GM21528 (cell line): Measurements from ENCODE around the gene DENND1C.
"Not testable (repeated sequence)": the region's sequence is repeated elsewhere in the genome, so short reads cannot be mapped to it uniquely, and the experiment has no call there.

Experiments
- ATAC-seq: cut with Tn5 transposase; IDR thresholded peaks from one replicate; pipeline ENCODE4 v1.9.1; 2021; ENCODE audit warnings: mild to moderate bottlenecking, moderate library complexity; ENCODE audit not compliant: unreplicated experiment, low FRiP score

The DENND1C gene

DNA sequence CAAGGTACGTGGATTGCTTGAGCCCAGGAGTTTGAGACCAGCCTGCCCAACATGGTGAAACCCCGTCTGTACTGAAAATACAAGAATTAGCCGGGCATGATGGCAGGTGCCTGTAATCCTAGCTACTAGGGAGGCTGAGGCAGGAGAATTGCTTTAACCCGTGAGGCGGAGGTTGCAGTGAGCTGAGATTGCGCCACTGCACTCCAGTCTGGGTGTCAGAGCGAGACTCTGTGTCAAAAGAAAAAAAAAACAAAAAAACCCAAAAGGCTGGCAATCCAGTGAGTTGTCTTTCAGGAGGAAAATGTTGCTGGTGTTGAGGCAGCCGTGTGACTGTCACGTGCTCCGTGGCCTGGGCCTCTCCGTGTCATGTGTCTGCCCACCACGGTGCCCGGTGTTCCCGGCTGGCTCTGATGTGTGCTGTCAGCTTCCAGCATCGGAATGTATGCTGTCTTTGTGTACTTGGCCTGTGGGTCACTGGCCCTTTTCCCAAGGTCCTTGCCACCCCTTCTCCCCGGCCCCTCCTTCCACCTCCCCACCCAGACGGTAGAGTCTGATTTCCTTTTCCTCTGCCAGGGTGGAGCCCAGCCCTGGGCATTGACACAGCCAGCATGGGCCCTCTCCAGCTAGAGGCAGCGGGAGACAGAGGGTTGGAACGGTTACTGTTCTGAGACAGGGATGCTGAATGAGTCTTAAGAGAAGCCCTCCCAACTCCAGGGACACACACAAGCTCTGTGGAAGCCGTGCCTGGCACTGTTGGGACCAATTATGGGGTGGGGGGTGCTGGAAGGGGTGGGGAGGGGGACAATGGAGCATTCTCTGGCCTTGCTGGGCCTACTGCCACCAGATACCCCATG is 27.8 kb upstream of the DENND1C start:
- no peak for ATAC-seq

DNA sequence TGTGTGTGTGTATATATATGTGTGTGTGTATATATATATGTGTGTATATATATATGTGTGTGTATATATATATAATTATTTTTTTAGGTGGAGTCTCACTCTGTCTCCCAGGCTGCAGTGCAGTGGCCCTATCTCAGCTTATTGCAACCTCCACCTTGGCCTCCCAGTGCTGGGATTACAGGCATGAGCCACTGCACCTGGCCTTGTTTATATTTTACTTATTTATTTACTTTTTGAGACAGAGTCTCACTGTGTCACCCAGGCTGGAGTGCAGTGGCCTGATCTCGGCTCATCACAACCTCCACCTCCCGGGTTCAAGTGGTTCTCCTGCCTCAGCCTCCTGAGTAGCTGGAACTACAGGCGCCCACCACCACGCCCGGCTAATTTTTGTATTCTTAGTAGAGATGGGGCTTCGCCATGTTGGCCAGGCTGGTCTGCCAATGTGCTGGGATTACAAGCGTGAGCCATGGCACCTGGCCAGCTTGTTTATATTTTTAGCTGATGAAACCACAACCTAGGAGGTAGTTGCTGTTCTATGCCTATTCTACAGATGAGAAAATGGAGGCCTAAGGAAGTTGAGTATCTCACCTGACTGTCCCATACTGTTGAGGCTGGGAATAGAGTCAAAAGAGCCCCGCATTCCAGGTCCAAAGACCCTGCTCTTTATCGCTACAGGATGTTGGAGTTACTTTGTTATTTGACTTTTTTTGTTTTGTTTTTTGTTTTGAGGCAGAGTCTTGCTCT is 26.6 kb upstream of the DENND1C start:
- ATAC-seq, result not testable (repeated sequence)

DNA sequence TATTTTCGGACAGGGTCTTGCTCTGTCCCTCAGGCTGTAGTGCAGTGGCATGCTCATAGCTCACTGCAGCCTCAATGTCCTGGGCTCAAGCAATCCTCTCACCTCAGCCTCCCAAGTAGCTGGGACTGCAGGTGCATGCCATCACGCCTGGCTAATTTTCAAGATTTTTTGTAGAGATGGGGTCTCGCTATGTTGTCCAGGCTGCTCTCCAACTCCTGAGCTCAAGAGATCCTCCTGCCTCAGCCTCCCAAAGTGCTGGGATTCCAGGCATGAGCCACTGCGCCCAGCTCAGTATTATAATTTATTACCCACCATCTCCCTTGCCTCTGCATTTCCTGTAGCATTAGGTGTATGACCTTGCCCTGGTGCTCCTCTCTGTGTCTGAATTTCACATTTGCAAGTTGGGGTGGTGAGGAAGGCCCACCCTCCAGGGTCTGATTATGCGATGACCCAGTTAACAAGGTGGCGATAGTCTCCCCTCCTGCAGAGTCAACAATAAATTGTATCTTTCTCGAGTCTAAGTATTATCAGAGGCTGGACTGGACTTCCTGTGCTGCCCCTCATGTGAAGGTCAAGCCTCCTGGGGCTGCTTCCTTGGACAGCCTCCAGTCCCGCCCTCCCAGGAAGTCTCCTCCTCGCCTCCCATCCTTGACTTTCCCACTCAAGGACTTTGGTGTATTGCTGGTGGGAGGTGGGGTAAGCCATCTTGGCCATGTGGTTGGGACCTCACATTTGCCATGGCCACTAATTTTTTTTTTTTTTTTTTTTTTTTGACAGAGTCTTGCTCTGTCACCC is 22.0 kb upstream of the DENND1C start:
- ATAC-seq, result no peak

DNA sequence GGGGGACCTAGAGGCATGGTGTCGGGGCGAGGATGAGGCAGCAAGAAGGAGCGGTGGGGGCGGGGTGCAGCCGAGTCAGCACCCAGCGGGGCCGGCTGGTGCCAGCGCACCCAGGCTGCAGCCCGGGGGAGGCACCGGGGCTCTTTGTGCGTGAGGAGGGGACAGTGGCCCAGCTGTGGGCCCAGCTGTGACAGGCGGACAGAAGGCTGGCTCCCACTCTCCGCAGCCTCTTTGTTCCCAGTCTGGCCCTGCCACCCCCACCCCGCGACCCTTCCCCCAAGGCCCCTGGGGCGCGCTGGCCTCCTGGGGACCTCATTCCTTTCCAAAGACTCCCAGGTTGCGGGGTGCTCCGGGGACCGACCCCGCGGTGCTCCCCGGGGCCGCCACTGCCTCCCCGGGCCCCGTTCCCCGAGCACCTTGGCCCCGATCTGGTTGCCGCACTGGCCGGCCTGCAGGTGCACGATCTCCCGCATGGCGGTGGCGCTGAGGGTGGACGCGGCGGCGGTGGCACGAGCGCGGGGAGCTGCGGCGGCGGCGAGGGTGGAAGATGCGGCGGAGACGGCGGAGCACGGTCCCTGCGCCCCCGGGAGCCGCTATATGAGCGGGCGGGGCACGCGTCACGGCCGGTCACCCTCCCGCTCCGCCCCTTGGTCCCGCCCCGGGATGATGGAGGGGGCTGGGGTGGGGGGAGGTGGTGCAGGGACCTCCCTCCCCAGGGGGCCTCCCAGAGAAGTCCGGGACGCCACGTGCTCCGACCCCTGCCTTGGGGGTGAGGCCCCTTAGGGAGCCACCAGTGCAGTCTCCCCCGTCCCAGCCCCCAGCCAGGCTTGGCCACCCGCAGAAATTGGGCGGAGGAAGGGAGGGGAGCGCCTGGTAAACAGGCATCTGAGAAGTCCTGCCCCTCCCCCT is 20.4 kb upstream of the DENND1C start, which contains the start of gene TUBB4A:
Gene TUBB4A, minus strand, starts transcription at position 570 of the 909 bp plus-strand sequence. Its CDS starts 97 bp downstream, at position 473.
- ATAC-seq, result no peak

DNA sequence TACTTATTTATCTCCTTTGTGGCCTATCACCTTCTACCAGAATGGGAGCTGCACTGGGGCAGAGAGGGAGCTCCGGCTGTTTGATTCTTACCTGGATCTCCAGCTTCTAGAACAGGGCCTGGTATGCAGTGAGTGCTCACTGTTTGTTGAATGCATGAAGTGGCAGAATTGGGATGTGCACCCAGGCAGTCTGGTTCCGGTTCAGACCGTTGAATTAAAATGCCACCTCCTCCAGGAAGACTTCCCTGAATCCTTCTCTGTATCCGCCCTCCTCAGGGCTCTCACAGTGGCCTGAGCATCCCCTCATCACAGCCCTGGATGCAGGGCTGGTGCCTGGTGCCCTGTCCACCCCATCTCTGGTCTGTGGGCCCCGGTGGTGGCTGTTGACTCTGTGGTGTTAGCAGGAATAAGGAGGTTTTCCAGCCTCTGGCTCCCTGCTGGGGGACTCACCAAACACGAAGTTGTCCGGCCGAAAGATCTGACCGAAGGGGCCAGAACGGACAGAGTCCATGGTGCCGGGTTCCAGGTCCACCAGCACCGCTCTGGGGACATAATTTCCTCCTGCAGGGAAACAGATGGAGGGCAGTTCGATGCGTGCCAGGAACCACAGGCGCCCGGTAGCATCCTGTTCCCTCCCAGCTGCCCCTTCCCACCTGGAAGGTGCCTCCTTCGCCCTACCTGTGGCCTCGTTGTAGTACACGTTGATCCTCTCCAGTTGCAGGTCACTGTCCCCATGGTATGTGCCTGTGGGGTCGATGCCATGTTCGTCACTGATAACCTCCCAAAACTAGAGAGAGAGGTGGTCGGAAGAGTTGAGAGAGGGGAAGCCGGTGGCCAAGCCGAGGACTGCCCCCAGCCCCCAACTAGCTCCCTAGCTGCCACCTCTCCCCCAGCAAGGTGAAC is 19.5 kb upstream of the DENND1C start:
- ATAC-seq, result no peak

DNA sequence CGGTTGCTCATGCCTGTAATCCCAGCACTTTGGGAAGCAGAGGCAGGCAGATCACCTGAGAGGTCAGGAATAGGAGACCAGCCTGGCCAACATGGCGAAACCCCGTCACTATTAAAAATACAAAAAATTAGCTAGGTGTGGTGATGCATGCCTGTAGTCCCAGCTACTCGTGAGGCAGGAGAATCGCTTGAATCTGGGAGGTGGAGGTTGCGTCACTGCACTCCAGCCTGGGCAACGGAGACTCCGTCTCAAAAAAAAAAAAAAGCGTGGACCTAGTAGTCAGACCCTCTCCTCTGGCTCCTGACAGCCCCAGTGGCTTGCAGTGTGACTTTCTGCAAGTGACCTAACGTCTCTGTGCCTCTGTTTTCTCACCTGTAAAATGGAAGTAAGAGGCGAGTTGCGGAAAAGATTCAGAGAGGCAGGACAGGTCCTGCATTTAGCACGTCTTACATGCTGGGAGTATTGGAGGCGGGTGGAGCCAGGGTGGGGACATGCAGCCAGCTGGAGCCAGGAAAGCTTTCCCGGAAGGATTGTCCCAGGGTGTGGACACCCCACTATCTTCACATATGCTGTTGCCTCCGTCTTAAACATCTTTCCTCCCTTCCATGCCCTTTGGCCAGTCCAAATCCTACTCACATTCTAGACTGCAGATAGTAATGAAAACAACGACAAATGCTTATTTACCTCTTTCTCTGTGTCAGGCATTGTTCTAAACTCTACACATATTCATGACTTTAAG is 17.6 kb upstream of the DENND1C start:
- no peak for ATAC-seq

DNA sequence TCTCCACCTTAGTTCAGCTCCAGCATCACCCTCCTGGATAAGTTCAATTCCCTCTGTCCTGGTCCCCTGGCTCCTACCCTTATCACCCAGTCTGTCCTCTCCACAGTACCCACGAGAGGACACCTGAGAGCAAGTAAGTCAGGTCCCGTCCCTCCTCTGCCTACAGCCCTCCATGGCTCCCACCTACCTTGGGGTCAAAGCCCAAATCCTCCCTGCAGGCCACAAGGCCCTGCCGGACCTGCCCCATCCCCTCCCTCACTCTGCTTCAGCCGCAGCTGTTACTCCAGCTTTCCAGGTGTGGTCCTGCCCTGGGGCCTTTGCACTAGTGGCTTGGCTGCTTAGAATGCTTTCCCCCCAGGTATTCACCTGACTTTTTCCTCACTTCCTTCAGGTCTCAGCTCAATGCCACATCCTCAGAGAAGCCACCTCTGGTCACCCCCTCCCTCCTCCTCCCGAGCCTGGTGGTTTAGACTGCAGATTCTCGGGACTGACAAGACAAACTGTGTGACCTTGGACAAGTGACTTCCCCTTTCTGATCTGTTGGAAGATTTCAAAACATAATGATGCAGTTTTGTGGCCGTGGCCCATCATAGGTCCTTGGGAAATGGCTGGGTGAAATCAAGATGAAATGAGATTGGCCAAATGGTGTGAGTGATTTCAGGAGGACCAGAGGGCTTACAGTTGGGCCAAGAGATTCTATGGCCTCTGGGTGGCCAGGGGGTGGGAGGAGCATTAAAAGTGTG is 16.9 kb upstream of the DENND1C start:
- no peak for ATAC-seq

DNA sequence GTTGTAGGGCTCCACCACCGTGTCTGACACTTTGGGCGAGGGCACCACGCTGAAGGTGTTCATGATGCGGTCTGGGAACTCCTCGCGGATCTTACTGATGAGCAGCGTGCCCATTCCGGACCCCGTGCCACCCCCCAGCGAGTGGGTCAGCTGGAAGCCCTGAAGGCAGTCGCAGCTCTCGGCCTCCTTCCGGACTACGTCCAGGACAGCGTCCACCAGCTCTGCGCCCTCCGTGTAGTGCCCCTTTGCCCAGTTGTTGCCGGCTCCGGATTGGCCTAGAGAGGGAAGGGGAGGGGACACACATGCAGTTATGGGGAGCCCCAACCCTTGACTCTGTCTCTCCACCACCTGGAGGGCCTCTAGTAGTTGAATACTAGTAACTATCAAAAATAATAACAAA is 14.4 kb upstream of the DENND1C start:
- ATAC-seq, result no peak

DNA sequence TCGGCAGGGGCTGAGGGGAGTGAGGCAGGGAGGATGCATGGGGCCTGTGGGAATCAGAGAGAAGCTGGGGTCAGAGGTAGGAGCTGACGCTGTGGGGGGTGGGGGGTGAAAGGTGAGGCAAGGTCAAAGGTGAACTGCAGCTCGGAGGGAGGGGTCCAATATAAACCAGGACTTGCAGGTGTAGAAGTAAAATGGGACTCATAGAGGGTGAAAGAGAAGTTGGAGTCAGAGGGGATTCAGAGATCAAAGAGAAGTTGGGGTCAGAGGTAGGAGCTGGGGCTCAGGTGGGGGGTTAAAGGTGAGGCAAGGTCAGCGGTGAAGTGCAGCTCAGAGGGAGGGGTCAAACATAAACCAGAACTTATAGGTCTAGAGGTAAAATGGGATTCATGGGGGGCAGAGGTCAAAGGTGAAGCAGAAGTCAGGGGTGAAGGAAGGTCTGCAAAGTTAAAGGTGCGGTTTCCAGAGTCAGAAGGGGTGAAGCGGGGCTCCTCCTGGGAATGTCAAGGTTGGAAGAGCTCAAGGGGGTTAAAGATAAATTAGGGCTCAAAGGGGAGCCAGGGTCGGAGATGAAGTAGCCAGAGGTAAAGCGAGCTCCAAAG is 12.9 kb upstream of the DENND1C start:
- ATAC-seq, result no peak

DNA sequence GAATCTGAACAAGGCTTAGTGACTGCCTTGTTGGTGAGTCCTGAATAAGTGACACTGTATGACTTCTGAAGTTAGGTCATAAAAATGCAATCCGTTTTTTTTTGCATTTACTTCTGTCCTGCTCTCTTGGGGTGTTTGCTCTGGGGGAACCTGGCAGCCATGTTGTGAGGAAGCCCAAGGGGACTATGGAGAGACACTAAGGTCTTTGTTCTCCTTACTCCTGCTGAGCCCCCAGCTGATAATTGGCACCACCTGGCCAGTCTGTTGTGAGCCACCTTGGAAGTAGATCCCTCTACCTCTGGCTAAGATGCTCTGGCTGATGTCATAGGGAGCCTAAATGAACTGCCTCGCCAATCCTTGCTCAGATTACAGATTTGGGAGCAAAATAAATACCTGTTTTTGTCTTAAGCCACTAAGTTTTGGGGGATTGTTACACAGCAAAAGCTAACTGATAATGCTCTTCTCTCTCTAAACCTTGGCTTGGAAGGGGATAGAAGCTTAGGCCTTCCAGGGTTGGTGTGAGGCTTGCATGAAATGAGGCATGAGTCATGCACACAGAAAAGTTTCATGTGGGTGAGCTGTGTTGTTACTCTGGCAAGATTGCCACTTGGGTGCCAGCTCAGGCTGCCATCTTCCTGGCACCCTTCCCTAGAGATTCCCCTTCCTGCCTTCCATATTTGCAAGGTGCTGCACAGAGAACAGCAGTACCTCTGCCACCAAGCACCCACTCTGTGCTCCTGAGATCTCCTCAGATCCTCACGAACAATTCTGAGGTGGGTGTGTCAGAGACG is 10.4 kb upstream of the DENND1C start:
- no peak for ATAC-seq

DNA sequence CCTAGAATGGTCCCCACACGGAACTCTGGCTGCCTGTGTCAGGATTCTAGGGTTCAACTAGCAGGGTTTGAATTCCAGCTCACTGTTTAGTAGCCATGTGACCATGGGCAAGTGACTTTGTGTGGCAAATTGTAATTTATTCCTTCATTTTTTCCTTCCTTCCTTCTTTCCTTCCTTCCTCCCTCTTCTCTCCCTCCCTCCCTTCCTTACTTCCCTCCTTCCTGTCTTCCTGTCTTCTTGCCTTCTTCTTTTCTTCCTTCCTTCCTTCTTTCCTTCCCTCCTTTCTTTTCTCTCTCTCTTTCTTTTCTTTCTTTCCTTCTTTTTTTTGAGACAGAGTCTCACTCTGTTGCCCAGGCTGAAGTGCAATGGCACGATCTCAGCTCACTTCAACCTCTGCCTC is 8.5 kb upstream of the DENND1C start:
- no peak for ATAC-seq

DNA sequence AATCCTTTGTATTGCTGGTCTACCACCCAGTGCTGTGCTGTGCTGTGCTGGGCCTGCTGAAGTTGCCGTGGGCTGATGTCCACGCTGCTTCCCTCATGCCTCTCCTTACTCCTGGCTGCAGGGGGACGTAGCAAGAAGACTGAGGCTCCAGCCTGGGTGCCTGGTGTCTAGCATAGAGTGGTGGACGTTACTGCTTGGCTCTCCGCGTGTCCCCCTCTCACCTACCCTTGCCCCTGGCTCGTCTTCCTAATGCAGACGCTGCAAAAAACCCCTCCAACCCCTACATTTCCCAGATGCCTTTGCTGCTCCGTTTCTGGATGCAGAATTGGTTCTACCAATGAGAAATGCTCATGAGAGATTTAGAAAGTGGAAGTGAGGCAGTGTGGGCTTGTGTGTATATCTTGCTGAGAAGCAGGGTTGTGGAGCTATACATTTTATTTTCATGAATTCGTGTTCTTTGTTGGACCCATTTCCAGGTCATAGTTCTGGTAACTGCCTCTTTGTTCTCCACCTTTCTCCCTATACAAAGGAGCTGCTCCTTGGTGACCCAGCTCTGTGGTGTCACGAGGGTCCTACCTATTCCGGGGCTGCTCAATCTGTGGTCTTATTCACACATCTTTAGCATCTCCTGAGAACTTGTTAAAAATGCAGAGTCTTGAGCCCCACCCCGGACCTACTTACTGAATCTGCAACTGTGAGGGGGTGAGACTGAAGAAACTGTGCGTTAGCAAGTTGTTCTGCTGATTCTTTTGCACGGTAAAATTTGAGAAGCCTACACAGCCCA is 7.9 kb upstream of the DENND1C start:
- no peak for ATAC-seq

DNA sequence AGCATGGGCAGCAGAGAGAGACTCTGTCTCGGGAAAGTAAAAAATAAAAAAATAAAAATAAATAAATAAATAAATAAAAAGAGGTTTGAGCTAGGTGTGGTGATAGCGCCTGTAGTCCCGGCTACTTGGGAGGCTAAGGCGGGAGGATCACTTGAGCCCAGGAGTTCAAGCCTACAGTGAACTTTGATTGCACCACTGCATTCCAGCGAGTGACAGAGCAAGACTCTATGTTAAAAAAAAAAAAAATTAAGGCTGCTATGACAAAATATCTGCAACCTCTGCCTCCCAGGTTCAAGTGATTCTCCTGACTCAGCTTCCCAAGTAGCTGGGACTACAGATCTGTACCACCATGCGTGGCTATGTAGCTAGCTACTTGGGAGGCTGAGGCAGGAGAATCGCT is 3.2 kb upstream of the DENND1C start:
- ATAC-seq, result no peak

DNA sequence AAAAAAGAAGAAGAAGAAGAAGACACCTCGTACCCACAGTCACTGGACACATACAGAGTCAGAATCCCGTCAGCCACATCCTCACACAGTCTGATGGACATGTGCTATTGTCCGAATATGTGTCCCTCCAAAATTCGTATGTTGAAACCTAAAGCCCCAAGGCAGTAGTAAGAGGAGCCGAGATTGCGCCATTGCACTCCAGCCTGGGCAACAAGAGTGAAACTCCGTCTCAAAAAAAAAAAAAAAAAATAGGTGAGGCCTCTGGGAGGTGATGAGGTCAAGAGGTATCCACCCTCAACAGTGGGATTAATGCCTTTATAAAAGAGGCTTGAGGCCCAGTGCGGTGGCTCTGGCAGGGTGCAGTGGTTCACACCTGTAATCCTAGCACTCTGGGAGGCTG is 2.6 kb upstream of the DENND1C start:
- ATAC-seq, result no peak

DNA sequence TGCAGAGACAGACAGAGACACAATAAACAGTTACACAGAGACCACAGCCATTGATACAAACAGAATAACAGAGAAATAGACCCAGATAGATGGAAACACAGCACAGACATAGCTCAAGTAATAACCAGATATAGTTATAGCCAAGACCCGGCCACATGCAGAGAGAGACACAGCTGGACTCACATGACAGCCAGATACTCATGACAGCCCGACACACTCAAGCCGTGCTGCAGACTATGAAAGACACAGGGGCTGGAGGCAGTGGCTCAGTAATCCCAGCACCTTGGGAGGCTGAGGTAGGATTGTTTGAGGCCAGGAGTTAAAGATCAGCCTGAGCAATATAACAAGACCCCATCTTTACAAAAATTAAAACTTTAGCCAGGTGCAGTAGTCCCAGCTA is 1.6 kb upstream of the DENND1C start:
- ATAC-seq, result no peak

DNA sequence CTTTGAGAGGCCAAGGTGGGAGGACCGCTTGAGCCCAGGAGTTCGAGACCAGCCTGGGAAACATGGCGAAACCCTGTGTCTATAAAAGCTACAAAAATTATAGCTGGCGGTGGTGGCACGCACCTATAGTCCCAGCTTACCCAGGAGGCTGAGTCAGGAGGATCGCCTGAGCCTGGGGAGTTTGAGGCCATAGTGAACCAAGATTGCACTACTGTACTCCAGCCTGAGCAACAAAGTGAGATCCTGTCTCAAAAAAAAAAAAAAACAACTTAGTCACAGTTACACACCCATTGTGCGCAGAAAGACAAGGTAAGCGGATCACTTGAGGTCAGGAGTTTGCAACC is 728 bp upstream of the DENND1C start:
- no peak for ATAC-seq
